Measurements from ENCODE around the gene HHIPL1.

DNA sequence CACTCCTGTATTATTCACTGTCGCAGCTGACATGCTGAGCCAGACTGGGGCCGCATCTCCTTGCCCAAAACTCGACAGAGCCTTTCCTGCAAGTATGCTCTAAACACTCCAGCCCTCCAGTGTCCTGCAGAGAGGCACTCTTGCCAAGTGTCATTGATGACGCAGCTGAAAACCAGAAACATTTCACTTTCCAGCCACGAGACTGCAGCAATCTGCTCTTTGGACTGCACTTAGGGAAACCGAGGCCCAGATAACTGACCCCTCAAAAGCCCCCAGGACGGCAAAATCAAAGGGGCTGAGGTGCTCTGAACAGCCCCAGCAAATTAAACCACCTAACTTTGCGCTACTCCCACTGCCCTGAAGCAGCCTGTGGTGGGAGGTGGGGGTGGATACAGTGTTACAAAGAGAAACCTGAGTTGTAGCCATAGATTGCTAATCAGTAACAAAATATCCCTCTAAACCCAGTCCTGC lies 43.5 kb upstream of the HHIPL1 start:
- TF ChIP-seq, protein P1, sequence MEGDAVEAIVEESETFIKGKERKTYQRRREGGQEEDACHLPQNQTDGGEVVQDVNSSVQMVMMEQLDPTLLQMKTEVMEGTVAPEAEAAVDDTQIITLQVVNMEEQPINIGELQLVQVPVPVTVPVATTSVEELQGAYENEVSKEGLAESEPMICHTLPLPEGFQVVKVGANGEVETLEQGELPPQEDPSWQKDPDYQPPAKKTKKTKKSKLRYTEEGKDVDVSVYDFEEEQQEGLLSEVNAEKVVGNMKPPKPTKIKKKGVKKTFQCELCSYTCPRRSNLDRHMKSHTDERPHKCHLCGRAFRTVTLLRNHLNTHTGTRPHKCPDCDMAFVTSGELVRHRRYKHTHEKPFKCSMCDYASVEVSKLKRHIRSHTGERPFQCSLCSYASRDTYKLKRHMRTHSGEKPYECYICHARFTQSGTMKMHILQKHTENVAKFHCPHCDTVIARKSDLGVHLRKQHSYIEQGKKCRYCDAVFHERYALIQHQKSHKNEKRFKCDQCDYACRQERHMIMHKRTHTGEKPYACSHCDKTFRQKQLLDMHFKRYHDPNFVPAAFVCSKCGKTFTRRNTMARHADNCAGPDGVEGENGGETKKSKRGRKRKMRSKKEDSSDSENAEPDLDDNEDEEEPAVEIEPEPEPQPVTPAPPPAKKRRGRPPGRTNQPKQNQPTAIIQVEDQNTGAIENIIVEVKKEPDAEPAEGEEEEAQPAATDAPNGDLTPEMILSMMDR (IDR thresholded peaks at IDR 0.05) = no peak
- no peak for TF ChIP-seq EZH2 (IDR thresholded peaks at IDR 0.05)
